Measurements from ENCODE around the gene SCAMP4. TPM values are rescaled to one million over a fixed set of nuclear protein-coding genes. Genes with fewer than 3 reads are reported as not detected.

SCAMP4 gene
- 17.6 and 48.2 TPM in 2 replicates for total RNA-seq

GRCh38 chr19:1905110-1905862 is at the start of gene SCAMP4, which contains the start of gene ADAT3:
Gene SCAMP4 (plus strand): TSS chr19:1905399. CDS start chr19:1915020, 9,621 bp downstream.
Gene ADAT3 (plus strand): TSS chr19:1905399. CDS start chr19:1912048, 6,649 bp downstream.

GRCh38 chr19:1863328-1863637 is 41.9 kb upstream of the SCAMP4 start, which contains the start of gene KLF16:
Gene KLF16 (minus strand): TSS chr19:1863579. CDS start chr19:1863497, 82 bp downstream.

GRCh38 chr19:1885398-1886119 is 19.6 kb upstream of the SCAMP4 start, which contains the start of gene ABHD17A:
Gene ABHD17A (minus strand): TSS chr19:1885496. CDS start chr19:1881566, 3,930 bp downstream.

GRCh38 chr19:1941146-1942077 is 36.2 kb downstream of the SCAMP4 start, which contains the start of gene CSNK1G2:
Gene CSNK1G2 (plus strand): TSS chr19:1941172. CDS start chr19:1969773, 28,601 bp downstream.

Other genes starting within 250 kb of the SCAMP4 start
- not detected in 2 replicates for gene ONECUT3, start 151.9 kb upstream of the SCAMP4 start, total RNA-seq
- gene ATP8B3, start 93.1 kb upstream of the SCAMP4 start, total RNA-seq: 0.65 and 1.3 TPM in 2 replicates
- 6.8 and 14.7 TPM in 2 replicates for gene REXO1, start 56.9 kb upstream of the SCAMP4 start, total RNA-seq
- 3.7 and 5.8 TPM in 2 replicates for gene KLF16, start 41.8 kb upstream of the SCAMP4 start, total RNA-seq
- gene ABHD17A, start 19.9 kb upstream of the SCAMP4 start, total RNA-seq: 91.8 and 111 TPM in 2 replicates
- gene ADAT3, start within 50 bp of the SCAMP4 start, total RNA-seq: 1.6 and 4.0 TPM in 2 replicates
- gene CSNK1G2, start 35.8 kb downstream of the SCAMP4 start, total RNA-seq: 70.1 and 102 TPM in 2 replicates
- gene BTBD2, start 110.3 kb downstream of the SCAMP4 start, total RNA-seq: 30.8 and 82.8 TPM in 2 replicates
- 74.1 and 114 TPM in 2 replicates for gene MKNK2, start 145.8 kb downstream of the SCAMP4 start, total RNA-seq
- gene MOB3A, start 190.9 kb downstream of the SCAMP4 start, total RNA-seq: 17.2 and 35.2 TPM in 2 replicates
- gene IZUMO4, start 191.5 kb downstream of the SCAMP4 start, total RNA-seq: 0.76 and 0.81 TPM in 2 replicates
- gene AP3D1, start 246.2 kb downstream of the SCAMP4 start, total RNA-seq: 71.7 and 146 TPM in 2 replicates